IMR-90 (cell line): ENCODE data around the gene EXT2. TPM values are rescaled to one million over a fixed set of nuclear protein-coding genes. Genes with fewer than 3 reads are reported as not detected.

Experiments
- ATAC-seq: fragments of 200-7000 bp; cut with Tn5 transposase; 2 replicates; pipeline ENCODE4 v1.9.1; 2020; ENCODE audit warnings: low read depth, mild to moderate bottlenecking, moderate library complexity
- BruUV-seq: library from RNA; stranded (reverse); fragments of 400-500 nt; replicated peaks from 2 replicates; lab custom pipeline; 2021; lab: Mats Ljungman, UMichigan
- CTCF ChIA-PET: fragments of 300-600 bp; formaldehyde crosslinking; extraction: SDS; loops from one replicate; lab custom pipeline; 2021; ENCODE audit warnings: antibody characterized with exemption; lab: Yijun Ruan, JAX
- POLR2A ChIA-PET: fragments of 300-600 bp; sonication (Branson Sonifier 250); formaldehyde crosslinking; loops from one replicate; lab custom pipeline; 2022; ENCODE audit warnings: antibody characterized with exemption; ENCODE audit not compliant: unreplicated experiment; lab: Charles Lee
- DNase-seq: peaks from one replicate; pipeline ENCODE4 v3.0.0; 2013
- H2AFZ ChIP-seq: replicated peaks from 2 replicates; pipeline ENCODE3; 2013; ENCODE audit warnings: low read length, mild to moderate bottlenecking; ENCODE audit not compliant: poor library complexity
- H2AK5ac ChIP-seq: 2 replicates; pipeline ENCODE4 v1.6.1; 2013; ENCODE audit warnings: low read depth, low read length, inconsistent platforms
- H2AK9ac ChIP-seq: replicated peaks from 2 replicates; pipeline ENCODE3; 2013; ENCODE audit warnings: mild to moderate bottlenecking, low read depth, low read length, moderate library complexity; ENCODE audit not compliant: poor library complexity
- H2BK120ac ChIP-seq: 2 replicates; pipeline ENCODE4 v1.6.1; 2013; ENCODE audit warnings: low read depth, low read length, inconsistent platforms
- H2BK15ac ChIP-seq: 3 replicates; pipeline ENCODE4 v1.6.1; 2013; ENCODE audit warnings: low read depth, low read length, inconsistent platforms
- H2BK20ac ChIP-seq: 2 replicates; pipeline ENCODE4 v1.6.1; 2013; ENCODE audit warnings: low read depth, mild to moderate bottlenecking, inconsistent platforms, low read length, moderate library complexity
- H2BK5ac ChIP-seq: 2 replicates; pipeline ENCODE4 v1.6.1; 2013; ENCODE audit warnings: mild to moderate bottlenecking, low read depth, low read length, inconsistent platforms; ENCODE audit not compliant: poor library complexity, severe bottlenecking
- H3K14ac ChIP-seq: replicated peaks from 2 replicates; pipeline ENCODE4 v1.6.1; 2013; ENCODE audit warnings: low read depth, low read length, inconsistent platforms
- H3K18ac ChIP-seq: 2 replicates; pipeline ENCODE4 v1.6.1; 2013; ENCODE audit warnings: low read depth, low read length, control low read depth
- H3K23ac ChIP-seq: 2 replicates; pipeline ENCODE4 v1.6.1; 2013; ENCODE audit warnings: low read depth, low read length, inconsistent platforms
- H3K27ac ChIP-seq: 2 replicates; pipeline ENCODE4 v1.5.1; 2013; ENCODE audit warnings: mild to moderate bottlenecking, control low read depth, low read length; ENCODE audit not compliant: insufficient read depth
- H3K27me3 ChIP-seq: 2 replicates; pipeline ENCODE4 v1.6.1; 2013; ENCODE audit warnings: low read length; ENCODE audit not compliant: control insufficient read depth, insufficient read depth
- H3K36me3 ChIP-seq: 2 replicates; pipeline ENCODE4 v1.6.1; 2013; ENCODE audit warnings: low read length, mixed read lengths; ENCODE audit not compliant: control insufficient read depth, insufficient read depth
- H3K4ac ChIP-seq: 2 replicates; pipeline ENCODE4 v1.6.1; 2013; ENCODE audit warnings: low read depth, low read length, inconsistent platforms
- H3K4me1 ChIP-seq: 2 replicates; pipeline ENCODE4 v1.6.1; 2013; ENCODE audit warnings: low read length, mixed read lengths; ENCODE audit not compliant: control insufficient read depth, insufficient read depth
- H3K4me2 ChIP-seq: 2 replicates; pipeline ENCODE4 v1.6.1; 2013; ENCODE audit warnings: low read depth, mild to moderate bottlenecking, control low read depth, low read length, moderate library complexity
- H3K4me3 ChIP-seq: 2 replicates; pipeline ENCODE4 v1.5.1; 2013; ENCODE audit warnings: low read depth, mild to moderate bottlenecking, control low read depth, low read length, moderate library complexity; ENCODE audit not compliant: insufficient read depth
- H3K56ac ChIP-seq: 2 replicates; pipeline ENCODE4 v1.6.1; 2013; ENCODE audit warnings: low read length, inconsistent platforms; ENCODE audit not compliant: insufficient read depth; ENCODE audit errors: extremely low read depth
- H3K79me1 ChIP-seq, 2 experiments: 2 replicates each; pipeline ENCODE4 v1.6.1; 2013; ENCODE audit warnings: low read length in 2 of 2, inconsistent platforms in 1 of 2, low read depth in 1 of 2
- H3K9ac ChIP-seq: 2 replicates; pipeline ENCODE4 v1.6.1; 2013; ENCODE audit warnings: low read depth, low read length, control low read depth
- H3K9me1 ChIP-seq: 2 replicates; pipeline ENCODE4 v1.6.1; 2013; ENCODE audit warnings: low read length, inconsistent platforms; ENCODE audit not compliant: insufficient read depth
- H3K9me3 ChIP-seq: 2 replicates; pipeline ENCODE4 v1.6.1; 2013; ENCODE audit warnings: low read length; ENCODE audit not compliant: control insufficient read depth, insufficient read depth
- H4K20me1 ChIP-seq: 2 replicates; pipeline ENCODE4 v1.6.1; 2013; ENCODE audit warnings: low read length, inconsistent platforms; ENCODE audit not compliant: insufficient read depth
- H4K5ac ChIP-seq: 2 replicates; pipeline ENCODE4 v1.6.1; 2013; ENCODE audit warnings: mild to moderate bottlenecking, low read depth, low read length, control low read depth
- H4K8ac ChIP-seq, 2 experiments: 2 replicates each; pipeline ENCODE4 v1.6.1; 2013; ENCODE audit warnings: low read depth in 2 of 2, low read length in 2 of 2, control low read depth in 1 of 2, inconsistent platforms in 1 of 2
- H4K91ac ChIP-seq: 2 replicates; pipeline ENCODE4 v1.6.1; 2013; ENCODE audit warnings: low read depth, low read length, inconsistent platforms; ENCODE audit not compliant: insufficient read depth
- BHLHE40 ChIP-seq: fragments of 150-350 bp; IDR thresholded peaks from 2 replicates; pipeline ENCODE4 v1.6.1; 2016; ENCODE audit warnings: mild to moderate bottlenecking, low read depth, low read length
- CEBPB ChIP-seq: IDR thresholded peaks from 2 replicates; pipeline ENCODE4 v1.6.1; 2012; ENCODE audit warnings: low read depth, low read length, improper control_type of control experiment
- CHD1 ChIP-seq: IDR thresholded peaks from 2 replicates; pipeline ENCODE4 v1.6.1; 2012; ENCODE audit warnings: low read depth, low read length, improper control_type of control experiment
- CTCF ChIP-seq: conservative IDR thresholded peaks from 2 replicates; pipeline ENCODE4 v1.5.1; 2012; ENCODE audit warnings: mild to moderate bottlenecking, low read depth, low read length, improper control_type of control experiment
- MAFK ChIP-seq: IDR thresholded peaks from 2 replicates; pipeline ENCODE4 v1.6.1; 2012; ENCODE audit warnings: low read depth, low read length, improper control_type of control experiment
- NFE2L2 ChIP-seq: fragments of 150-350 bp; IDR thresholded peaks from 2 replicates; pipeline ENCODE4 v1.6.1; 2016; ENCODE audit warnings: low read depth, mild to moderate bottlenecking, low read length
- POLR2A ChIP-seq: IDR thresholded peaks from 2 replicates; pipeline ENCODE4 v1.6.1; 2012; ENCODE audit warnings: mild to moderate bottlenecking, low read depth, low read length
- RAD21 ChIP-seq: IDR thresholded peaks from 2 replicates; pipeline ENCODE4 v1.6.1; 2012; ENCODE audit warnings: low read length, improper control_type of control experiment
- RCOR1 ChIP-seq: IDR thresholded peaks from 2 replicates; pipeline ENCODE4 v1.6.1; 2012; ENCODE audit warnings: mild to moderate bottlenecking, low read length, improper control_type of control experiment; ENCODE audit not compliant: insufficient replicate concordance
- RFX5 ChIP-seq: IDR thresholded peaks from 2 replicates; pipeline ENCODE4 v1.8.0; 2012; ENCODE audit warnings: low read depth, mild to moderate bottlenecking, low read length, moderate library complexity
- SMC3 ChIP-seq: fragments of 150-350 bp; IDR thresholded peaks from 2 replicates; pipeline ENCODE4 v1.6.1; 2016; ENCODE audit warnings: low read depth, mild to moderate bottlenecking, antibody characterized with exemption, low read length, moderate library complexity
- USF2 ChIP-seq: fragments of 150-350 bp; IDR thresholded peaks from 2 replicates; pipeline ENCODE4 v1.6.1; 2017; ENCODE audit warnings: mild to moderate bottlenecking, antibody characterized with exemption, low read length, low read depth
- WGBS, 2 experiments: methylation state at CpG; one replicate each; pipeline versions ENCODE4 v1.1.5 to v1.1.7; 2013; ENCODE audit warnings: missing lambda C conversion rate in 2 of 2; ENCODE audit not compliant: insufficient read length in 1 of 2; ENCODE audit errors: extremely low coverage in 2 of 2; 5-methylcytosine and 5-hydroxymethylcytosine counted together
- dilution Hi-C: fragments of 300-500 bp; cut with HindIII; formaldehyde crosslinking; loops from one replicate; pipeline ENCODE4 v1.14.3; 2018; ENCODE audit warnings: low sequenced_read_pairs; ENCODE audit not compliant: unreplicated experiment
- in situ Hi-C: fragments of 300-500 bp; cut with MboI; formaldehyde crosslinking; loops from 3 replicates; pipeline ENCODE4 v1.14.3; 2019; ENCODE audit warnings: low sequenced_read_pairs, inconsistent platforms, mixed read lengths
- intact Hi-C: fragments of 100-400 bp; cut with micrococcal nuclease; formaldehyde crosslinking; loops from 2 replicates; pipeline ENCODE4 v1.10.0; 2022
- polyA plus RNA-seq, 3 experiments: library from polyadenylated mRNA; depleted of rRNA; stranded (reverse); fragments of >200 nt; gene quantifications; 2 replicates each; pipeline ENCODE4 v1.2.3, GENCODE V29; 2012; ENCODE audit warnings: low replicate concordance in 1 of 3
- total RNA-seq: library from RNA; depleted of rRNA; stranded (reverse); fragments of >200 nt; gene quantifications from 2 replicates; pipeline ENCODE4 v1.2.3, GENCODE V29; 2012

EXT2 gene
- total and polyA plus RNA-seq, 2 of the 4 experiments (the other 2 are of a cell fraction), result 75.0 to 85.3 TPM

GRCh38 chr11:44174842-44175241, 79.4 kb downstream of the EXT2 start:
- intact Hi-C loops, result loop anchor here (5.0 kb wide), 1 partner anchor 362 kb away; no protein-coding TSS in a partner anchor
- Histone ChIP-seq H2BK5ac (no peak overlapping the region), H2AK5ac (no peak overlapping the region), H3K56ac (no peak overlapping the region), H3K4me1 (peaks cover 8% of the 10 kb centered on the region), H3K4me2 (no peak overlapping the region), H2AK9ac (no peak overlapping the region), H4K20me1 (no peaks in the 10 kb centered on the region; the same call in 1 of the 2 replicates), H3K27ac (no peak overlapping the region), H2AFZ (no peak overlapping the region), H3K27me3 (no peaks in the 10 kb centered on the region), H3K23ac (no peak overlapping the region), H2BK15ac (no peak overlapping the region), H4K5ac (no peak overlapping the region), H3K18ac (no peak overlapping the region), H3K36me3 (no peaks in the 10 kb centered on the region), H3K14ac (no peak overlapping the region), H3K9ac (no peak overlapping the region), H3K9me3 (no peaks in the 10 kb centered on the region), H4K91ac (no peak overlapping the region), H3K9me1 (peaks cover 8% of the 10 kb centered on the region), H3K4ac (no peak overlapping the region), H2BK120ac (no peak overlapping the region), H3K4me3 (no peak overlapping the region), H4K8ac (no peak overlapping the region), H3K79me1 (peaks cover 0 to 4% of the 10 kb centered on the region in 2 experiments; a peak in 2 of 4 replicates), H2BK20ac (no peak overlapping the region)
- dilution Hi-C loops, result no loop called here
- TF ChIP-seq POLR2A (no peak), CEBPB (no peak), USF2 (no peak), BHLHE40 (no peak), SMC3 (no peak), RFX5 (no peak), NFE2L2 (no peak), RCOR1 (no peak), MAFK (no peak), RAD21 (no peak), CTCF (no peak), CHD1 (no peak)
- ChIA-PET CTCF (no interaction called here), POLR2A (no interaction called here)
- DNase-seq (no peak), ATAC-seq (no peak)
- WGBS, 2 experiments, result no CpG with 5 or more reads among the region's 1 CpG
- BruUV-seq, result no TSS peak
- in situ Hi-C loops, result no loop called here
